HUES48 (cell line): ENCODE measurements around the gene CDC42EP2.
A peak's percentile ranks its signal among the peaks of the same experiment; 100 is the strongest.

Experiments used
- H3K27ac ChIP-seq: one replicate; pipeline ENCODE4 v1.7.0; 2013; ENCODE audit warnings: low read depth, low read length, inconsistent platforms
- H3K27me3 ChIP-seq: 2 replicates; pipeline ENCODE4 v1.6.1; 2013; ENCODE audit warnings: mild to moderate bottlenecking, low read length; ENCODE audit not compliant: control insufficient read depth, insufficient read depth
- H3K36me3 ChIP-seq: 2 replicates; pipeline ENCODE4 v1.6.1; 2013; ENCODE audit warnings: low read length; ENCODE audit not compliant: control insufficient read depth, insufficient read depth
- H3K4me1 ChIP-seq: 2 replicates; pipeline ENCODE4 v1.6.1; 2013; ENCODE audit warnings: mild to moderate bottlenecking, low read length; ENCODE audit not compliant: control insufficient read depth, insufficient read depth
- H3K4me3 ChIP-seq: 2 replicates; pipeline ENCODE4 v1.5.1; 2013; ENCODE audit warnings: mild to moderate bottlenecking, low read depth, low read length
- H3K9ac ChIP-seq: 2 replicates; pipeline ENCODE4 v1.6.1; 2013; ENCODE audit warnings: mild to moderate bottlenecking, low read depth, low read length, moderate library complexity
- H3K9me3 ChIP-seq: 2 replicates; pipeline ENCODE4 v1.6.1; 2013; ENCODE audit warnings: low read length; ENCODE audit not compliant: control insufficient read depth, insufficient read depth

CDC42EP2 gene

DNA sequence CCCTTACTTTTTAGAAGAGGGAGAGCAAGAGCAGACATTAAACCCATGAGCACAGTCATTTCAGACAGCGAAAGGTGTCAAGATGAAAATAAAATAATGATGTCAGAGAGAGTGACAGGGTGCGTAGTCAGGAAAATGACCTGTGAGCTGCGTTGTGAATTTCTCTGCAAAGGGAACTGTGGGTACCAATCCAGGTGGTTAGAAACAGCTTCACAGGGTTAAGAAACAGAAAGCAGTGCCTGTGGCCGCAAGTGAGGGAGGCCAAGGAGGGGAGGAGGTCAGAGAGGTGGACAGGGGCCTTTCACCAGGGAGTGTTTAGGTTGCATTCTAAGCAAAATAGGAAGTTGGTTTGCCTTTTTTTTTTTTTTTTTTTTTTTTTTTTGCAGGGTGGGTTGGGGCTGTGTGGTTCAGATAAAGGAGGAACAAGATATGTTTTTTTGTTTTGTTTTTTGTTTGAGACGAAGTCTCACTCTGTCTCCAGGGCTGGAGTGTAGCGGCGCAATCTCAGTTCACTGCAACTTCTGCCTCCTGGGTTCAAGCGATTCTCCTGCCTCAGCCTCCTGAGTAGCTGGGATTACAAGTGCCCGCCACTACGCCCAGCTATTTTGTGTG, 47.8 kb downstream of the CDC42EP2 start:
- Histone ChIP-seq H3K9ac (no peak overlapping the region), H3K9me3 (no peaks in the 10 kb centered on the region), H3K4me1 (peaks cover 8% of the 10 kb centered on the region; the same call in 1 of the 2 replicates), H3K36me3 (no peaks in the 10 kb centered on the region), H3K27me3 (peaks cover 4% of the 10 kb centered on the region; the same call in 1 of the 2 replicates), H3K4me3 (no peak overlapping the region), H3K27ac (no peak overlapping the region)

DNA sequence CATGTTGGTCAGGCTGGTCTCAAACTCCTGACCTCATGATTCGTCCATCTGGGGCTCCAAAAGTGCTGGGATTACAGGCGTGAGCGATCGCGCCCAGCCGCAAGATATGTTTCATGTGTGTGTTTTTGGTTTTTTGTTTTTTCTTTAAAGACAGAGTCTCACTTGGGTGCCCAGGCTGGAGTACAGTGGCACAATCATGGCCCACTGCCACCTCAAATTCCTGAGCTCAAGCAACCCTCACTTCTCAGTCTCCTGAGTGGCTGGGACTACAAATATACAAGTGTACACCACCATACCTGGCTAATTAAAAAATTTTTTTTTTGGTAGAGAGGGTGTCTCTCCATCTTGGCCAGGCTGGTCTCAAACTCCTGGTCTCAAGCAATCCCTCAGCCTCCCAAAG, 48.3 kb downstream of the CDC42EP2 start:
- Histone ChIP-seq H3K4me3 (no peak overlapping the region), H3K4me1 (peaks cover 8% of the 10 kb centered on the region; the same call in 1 of the 2 replicates), H3K9me3 (no peaks in the 10 kb centered on the region), H3K27me3 (no peaks in the 10 kb centered on the region), H3K27ac (no peak overlapping the region), H3K9ac (no peak overlapping the region), H3K36me3 (no peaks in the 10 kb centered on the region)

DNA sequence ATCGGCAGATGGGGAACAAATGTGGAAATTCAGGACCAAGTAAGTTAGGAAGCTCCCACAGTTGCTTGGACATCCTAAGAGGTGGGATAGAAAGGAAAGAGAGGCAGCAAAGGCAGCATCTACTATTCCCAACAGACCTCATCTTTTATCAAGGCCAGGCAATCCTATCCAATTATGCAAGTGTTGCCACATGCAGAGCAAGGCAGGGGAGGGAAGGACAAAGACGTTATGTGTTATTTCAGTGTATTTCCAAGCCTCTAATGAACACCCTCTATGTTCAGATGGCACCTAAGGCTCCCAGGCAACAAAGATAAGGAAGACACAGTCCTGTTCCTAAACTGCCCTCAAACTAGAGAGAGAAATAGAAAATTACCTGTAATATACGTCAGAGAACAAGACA, 49.1 kb downstream of the CDC42EP2 start:
- no peak overlapping the region for H3K4me3 ChIP-seq
- no peaks in the 10 kb centered on the region for H3K27me3 ChIP-seq
- no peaks in the 10 kb centered on the region for H3K9me3 ChIP-seq
- H3K9ac ChIP-seq, result no peak overlapping the region
- no peak overlapping the region for H3K27ac ChIP-seq
- H3K4me1 ChIP-seq, result peaks cover 8% of the 10 kb centered on the region; the same call in 1 of the 2 replicates
- H3K36me3 ChIP-seq, result no peaks in the 10 kb centered on the region

DNA sequence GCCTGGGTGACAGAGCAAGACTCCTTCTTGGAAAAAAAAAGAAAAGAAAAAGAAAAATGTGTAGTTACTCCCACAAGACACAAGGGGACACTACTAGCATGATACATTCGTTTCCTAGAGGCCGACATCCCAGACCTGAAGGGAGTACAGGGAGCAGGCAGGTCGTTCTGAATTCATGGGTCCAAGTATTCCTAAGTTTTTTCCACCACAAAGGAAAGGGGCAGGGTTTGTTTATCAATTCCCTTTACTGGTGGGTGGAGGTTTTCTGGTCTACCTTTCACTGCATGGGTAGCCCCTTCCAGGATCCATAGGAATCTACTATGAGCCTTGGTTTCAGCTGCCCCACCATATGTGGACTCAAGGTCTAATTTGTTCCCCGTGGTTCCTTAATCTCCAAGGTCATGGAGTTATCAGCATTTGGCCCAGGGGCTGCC, 51.7 kb downstream of the CDC42EP2 start:
- Histone ChIP-seq H3K4me3 (no peak overlapping the region), H3K9ac (no peak overlapping the region), H3K4me1 (peaks cover 4% of the 10 kb centered on the region; the same call in 1 of the 2 replicates), H3K27ac (no peak overlapping the region), H3K36me3 (no peaks in the 10 kb centered on the region), H3K9me3 (no peaks in the 10 kb centered on the region), H3K27me3 (no peaks in the 10 kb centered on the region)

GRCh38 chr11:65370659-65371049, 56.0 kb downstream of the CDC42EP2 start:
- no peaks in the 10 kb centered on the region; the same call in 1 of the 2 replicates for H3K27me3 ChIP-seq
- H3K9me3 ChIP-seq, result no peaks in the 10 kb centered on the region
- no peak overlapping the region for H3K4me3 ChIP-seq
- peak overlapping the region; percentile 1 for H3K27ac ChIP-seq
- no peaks in the 10 kb centered on the region for H3K36me3 ChIP-seq
- H3K4me1 ChIP-seq, result peaks cover 4% of the 10 kb centered on the region; the same call in 1 of the 2 replicates
- H3K9ac ChIP-seq, result no peak overlapping the region
